HG02759 (cell line): ENCODE measurements around the gene KCNJ1.

Experiments
- ATAC-seq: cut with Tn5 transposase; IDR thresholded peaks from one replicate; pipeline ENCODE4 v1.9.1; 2021; ENCODE audit warnings: mild to moderate bottlenecking, moderate library complexity; ENCODE audit not compliant: unreplicated experiment

Gene KCNJ1

DNA sequence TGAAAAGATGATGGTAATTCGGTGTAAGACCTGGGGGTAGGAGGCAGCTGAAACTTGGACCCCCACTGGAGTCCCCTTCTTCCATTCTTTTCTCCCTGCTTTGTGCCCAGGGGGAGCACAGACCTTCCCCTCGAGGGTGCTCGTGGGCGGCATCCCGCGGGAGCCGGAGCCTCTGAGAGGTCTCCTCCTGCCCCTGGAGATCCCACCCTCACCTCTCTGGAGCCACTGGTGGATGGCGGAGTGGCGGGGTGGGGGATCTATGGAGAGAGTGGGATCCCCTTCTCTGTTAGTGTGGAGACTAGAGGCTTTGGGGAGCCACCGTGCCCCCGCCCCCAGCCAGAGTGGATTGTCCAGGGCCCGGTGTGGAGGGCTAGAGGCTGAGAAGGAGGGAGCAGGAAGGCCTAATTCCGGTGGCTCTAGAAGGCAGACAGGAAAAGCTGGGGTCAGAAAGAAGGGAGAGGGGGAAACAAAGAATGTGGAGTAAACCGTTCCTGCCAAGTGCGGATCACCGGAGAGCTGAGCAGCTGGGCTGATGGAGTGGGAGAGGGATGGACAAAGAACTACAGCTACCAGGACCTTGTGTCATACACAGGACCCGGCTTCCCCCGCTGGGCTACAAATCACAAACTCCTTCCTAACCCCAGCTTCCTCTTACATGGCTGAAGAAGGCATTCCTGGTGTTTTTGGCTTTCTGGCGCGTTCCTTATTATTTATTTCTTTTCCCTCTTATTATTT, 41.9 kb downstream of the KCNJ1 start:
- ATAC-seq = no peak

DNA sequence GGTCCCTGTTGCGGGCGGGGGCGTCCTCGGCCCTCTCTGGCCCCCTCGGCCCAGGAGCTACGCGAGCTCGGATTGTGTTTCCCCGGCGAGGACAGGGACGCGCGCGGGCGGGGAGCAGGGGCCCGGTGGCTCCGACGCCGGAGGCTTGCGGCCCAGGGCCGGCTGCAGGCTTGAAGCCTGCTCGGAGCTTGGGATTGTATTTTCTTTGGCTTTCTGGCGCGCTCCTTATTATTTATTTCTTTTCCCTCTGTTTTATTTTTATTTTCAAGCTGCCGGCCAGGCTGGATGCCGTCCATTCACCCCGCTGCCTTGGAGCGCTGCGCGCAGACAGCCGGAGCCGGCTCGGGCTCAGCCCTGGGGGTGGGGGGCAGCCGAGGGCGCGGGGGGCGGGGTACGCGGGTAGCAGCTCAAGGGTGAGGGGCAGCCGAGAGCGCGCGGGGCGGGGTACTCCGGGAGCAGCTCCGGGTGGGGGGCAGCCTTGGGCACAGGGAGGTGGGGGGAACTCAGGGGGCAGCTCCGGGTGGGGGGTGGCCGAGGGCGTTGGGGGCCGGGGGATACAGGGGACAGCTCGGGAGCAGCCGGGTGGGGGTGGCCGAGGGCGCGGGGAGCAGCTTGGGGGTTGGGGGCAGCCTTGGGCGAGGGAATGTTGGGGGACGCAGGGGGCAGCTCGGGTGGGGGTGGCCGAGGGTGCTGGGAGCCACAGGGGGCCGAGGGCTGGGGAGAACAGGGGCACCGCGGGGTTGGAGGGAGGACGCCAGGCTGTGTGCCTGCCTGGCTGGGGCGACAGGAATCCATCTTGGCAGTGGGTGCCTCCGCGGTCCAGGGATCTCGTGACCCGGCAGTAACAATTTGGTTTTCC, 42.7 kb downstream of the KCNJ1 start:
- no peak for ATAC-seq

GRCh38 chr11:128823753-128824152, 43.3 kb downstream of the KCNJ1 start:
- ATAC-seq = no peak

- ATAC-seq = no peak
Observed at GRCh38 chr11:128822130-128822529, 45.0 kb downstream of the KCNJ1 start.

GRCh38 chr11:128821556-128821955, 45.5 kb downstream of the KCNJ1 start:
- no peak for ATAC-seq

- no peak for ATAC-seq
Observed at GRCh38 chr11:128819198-128819597, 47.9 kb downstream of the KCNJ1 start.

- no peak for ATAC-seq
Observed at GRCh38 chr11:128814856-128815705, 52.0 kb downstream of the KCNJ1 start.

DNA sequence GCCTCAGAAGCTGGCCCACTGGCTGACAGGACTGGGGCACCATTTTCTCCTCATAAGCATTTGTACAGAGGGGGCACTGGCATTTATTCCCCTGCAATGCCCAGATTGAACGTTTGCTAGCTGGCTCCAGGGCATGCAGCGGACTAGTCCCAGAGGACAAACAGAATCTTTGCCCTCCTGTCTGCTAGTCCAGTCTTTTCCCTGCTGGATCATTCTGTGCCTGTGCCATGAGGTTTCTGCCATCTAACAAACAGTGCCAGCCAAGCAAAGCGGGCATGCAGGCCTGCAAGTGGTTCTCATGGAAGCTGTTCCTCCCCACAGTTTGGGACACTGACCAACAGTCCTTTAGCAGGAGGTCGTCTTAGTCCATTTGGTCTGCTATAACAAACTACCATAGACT, 53.4 kb downstream of the KCNJ1 start:
- no peak for ATAC-seq

- no peak for ATAC-seq
Observed at GRCh38 chr11:128810784-128811514, 56.1 kb downstream of the KCNJ1 start.

- ATAC-seq = no peak
Observed at GRCh38 chr11:128809128-128809527, 58.0 kb downstream of the KCNJ1 start.

DNA sequence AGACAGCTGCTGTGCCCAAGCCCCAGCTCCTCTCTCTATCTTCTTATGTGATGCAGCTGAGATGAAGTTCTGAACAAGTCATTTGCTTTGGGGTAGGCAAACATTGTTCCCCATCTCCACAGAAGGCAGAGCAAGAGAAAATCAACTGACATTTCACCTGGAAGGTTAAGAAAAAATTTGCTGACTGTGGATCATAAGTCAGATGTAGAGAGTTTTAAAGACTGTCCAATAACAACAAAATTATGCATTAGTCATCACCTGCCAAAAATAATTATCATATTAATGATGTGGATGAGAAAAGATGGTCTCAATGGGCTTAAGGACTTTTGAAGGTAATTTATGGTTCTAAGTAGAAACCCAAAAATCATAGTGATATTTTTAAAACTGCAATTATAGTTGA, 59.2 kb downstream of the KCNJ1 start:
- ATAC-seq = no peak

- no peak for ATAC-seq
Observed at GRCh38 chr11:128806506-128807261, 60.4 kb downstream of the KCNJ1 start.

DNA sequence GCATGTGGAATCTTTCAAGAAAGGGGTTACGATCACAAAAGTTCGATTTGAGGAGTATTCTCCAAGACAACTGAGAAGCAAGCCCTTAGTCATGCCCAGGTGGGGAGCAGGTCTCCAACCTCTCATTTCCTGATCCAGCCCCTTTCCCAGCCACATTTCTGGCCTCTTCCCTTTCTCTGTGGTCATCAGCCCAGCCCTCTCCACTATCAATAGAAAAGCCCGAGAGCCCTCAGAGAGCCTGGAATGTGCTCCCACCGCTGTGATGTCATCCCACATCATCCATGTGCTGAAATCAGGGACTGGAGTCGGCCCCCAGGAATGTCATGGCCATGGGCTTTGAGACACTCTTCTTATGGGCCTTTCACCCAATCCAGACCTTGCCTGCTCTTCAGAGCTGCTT, 62.6 kb downstream of the KCNJ1 start:
- no peak for ATAC-seq

- no peak for ATAC-seq
Observed at GRCh38 chr11:128803449-128804245, 63.4 kb downstream of the KCNJ1 start.

GRCh38 chr11:128803011-128803410, 64.1 kb downstream of the KCNJ1 start:
- no peak for ATAC-seq

DNA sequence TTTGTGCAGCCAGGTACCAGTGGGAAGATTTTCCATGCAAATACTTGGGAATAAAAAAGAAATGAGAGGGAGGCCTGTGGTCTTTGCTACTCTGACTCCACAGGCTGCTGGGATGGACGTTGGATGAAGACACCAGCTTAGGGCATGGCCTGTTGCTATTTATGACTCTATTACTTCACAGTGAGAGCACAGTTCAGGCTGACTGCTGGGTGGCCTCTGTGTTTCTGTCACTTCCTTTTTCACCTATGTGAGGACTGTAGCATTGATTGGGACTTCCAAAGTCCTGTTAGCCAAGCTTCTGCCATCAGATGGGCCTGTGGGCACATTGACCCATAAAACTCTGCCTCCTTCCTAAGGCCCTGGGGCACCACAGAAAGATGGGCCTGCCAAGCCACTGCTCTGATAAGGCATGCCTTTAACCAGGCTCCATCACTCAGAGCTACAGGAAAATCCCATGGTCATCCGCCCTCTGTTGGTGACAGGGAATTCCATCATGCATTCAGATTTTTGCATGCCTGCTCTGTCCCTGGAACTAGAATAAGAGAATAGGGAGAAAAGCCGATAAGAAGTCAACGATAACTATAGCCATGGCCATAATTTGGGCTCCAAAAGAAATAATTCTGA, 64.6 kb downstream of the KCNJ1 start:
- peak; percentile 58 for ATAC-seq

DNA sequence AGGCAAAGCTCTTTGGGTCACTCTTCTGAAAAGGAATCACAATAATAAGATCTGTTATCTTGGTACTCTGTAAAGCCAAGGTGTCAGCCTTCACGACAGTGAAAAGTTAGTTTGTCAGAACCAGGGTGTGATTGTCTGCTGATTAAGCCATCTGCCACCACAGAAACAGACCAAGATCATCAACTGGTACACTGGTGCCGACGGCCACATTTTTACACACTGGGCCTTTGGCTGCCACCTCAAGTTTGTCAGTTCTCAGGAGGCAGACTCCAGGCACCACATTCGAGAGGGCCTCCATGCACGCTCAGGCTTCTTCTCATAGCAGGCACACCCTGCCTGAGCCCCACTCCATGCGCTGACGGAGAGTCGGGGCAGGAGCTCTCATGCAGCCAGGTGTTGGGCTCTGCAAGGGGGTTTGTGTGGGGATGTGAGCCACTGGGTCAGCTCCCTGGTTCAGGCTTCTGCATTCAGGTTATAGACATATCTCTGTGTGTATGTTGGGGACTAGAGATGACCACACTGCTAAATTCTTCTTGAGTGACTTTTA, 66.2 kb downstream of the KCNJ1 start:
- no peak for ATAC-seq

- ATAC-seq = peak; percentile 97
Observed at GRCh38 chr11:128796270-128796669, 70.8 kb downstream of the KCNJ1 start.
